T-helper 2 cell treated with Interferon-gamma antibody and Interleukin-4, amounts not matched to agents 5 μg/mL and 100 μg/mL, for 36 hours (primary cell): ENCODE results near the gene MYLK.

Experiments
- DNase-seq: peaks from one replicate; pipeline ENCODE4 v3.0.0; 2021; ENCODE audit warnings: low spot score
- H3K27ac Mint-ChIP-seq: one replicate; pipeline ENCODE4 v1.8.0; 2021; ENCODE audit warnings: mild to moderate bottlenecking, mixed read lengths
- H3K27me3 Mint-ChIP-seq: one replicate; pipeline ENCODE4 v1.8.0; 2021; ENCODE audit warnings: low read depth, mixed read lengths
- H3K36me3 Mint-ChIP-seq: one replicate; pipeline ENCODE4 v1.8.0; 2021; ENCODE audit warnings: low read depth, mixed read lengths
- H3K4me1 Mint-ChIP-seq: one replicate; pipeline ENCODE4 v1.8.0; 2021; ENCODE audit warnings: low read depth, mixed read lengths
- H3K4me3 Mint-ChIP-seq: one replicate; pipeline ENCODE4 v1.8.0; 2022; ENCODE audit warnings: mild to moderate bottlenecking, moderate library complexity, mixed read lengths
- H3K9me3 Mint-ChIP-seq: one replicate; pipeline ENCODE4 v1.8.0; 2021; ENCODE audit warnings: mixed read lengths

Gene MYLK

GRCh38 chr3:123629747-123630047, 254.4 kb downstream of the MYLK start:
- Mint-ChIP-seq H3K27me3 (no peaks in the 10 kb centered on the region), H3K36me3 (no peaks in the 10 kb centered on the region), H3K4me3 (no peak overlapping the region), H3K4me1 (no peaks in the 10 kb centered on the region), H3K27ac (no peak overlapping the region), H3K9me3 (no peaks in the 10 kb centered on the region)
- DNase-seq: no peak

DNA sequence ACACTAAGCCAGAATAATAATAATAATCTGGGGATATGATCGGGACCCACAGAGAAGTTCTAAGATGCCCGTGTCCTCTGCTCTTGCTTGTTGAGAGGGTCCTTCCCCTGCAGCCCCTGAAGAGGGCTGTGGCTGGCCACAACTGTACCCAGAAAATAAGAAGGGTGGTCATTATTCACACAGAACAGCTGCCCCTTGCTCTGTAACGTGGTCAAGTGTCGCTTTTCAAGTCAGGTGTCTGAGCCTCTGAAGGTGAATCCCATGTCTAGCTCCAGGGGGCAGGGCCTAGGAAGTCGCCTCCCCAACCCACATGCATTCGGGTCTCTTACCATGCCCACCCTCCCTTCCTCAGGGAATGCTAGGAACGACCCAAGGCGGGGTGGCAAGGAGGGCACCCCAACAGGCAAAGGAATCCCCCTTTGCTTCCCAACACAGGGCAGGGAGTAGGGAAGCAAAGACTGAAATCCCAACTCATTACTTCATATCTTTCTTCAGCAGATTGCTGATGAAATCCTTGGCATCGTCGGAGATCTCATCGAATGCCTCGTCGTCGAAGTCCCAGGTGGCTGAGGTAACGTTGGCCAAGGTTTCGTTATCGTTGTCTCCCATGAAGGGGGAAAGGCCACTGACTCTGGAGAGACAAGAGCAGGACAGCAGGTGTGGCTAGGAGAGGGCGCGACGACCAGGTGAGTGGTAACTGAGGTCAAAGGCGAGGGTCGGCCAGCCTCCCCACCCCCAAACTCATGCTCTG, 255.0 kb downstream of the MYLK start:
- DNase-seq: no peak
- Mint-ChIP-seq H3K4me1 (no peaks in the 10 kb centered on the region), H3K9me3 (no peaks in the 10 kb centered on the region), H3K27ac (no peak overlapping the region), H3K4me3 (no peak overlapping the region), H3K36me3 (no peaks in the 10 kb centered on the region), H3K27me3 (no peaks in the 10 kb centered on the region)

- H3K9me3 Mint-ChIP-seq: no peaks in the 10 kb centered on the region
- DNase-seq: no peak
- no peaks in the 10 kb centered on the region for H3K36me3 Mint-ChIP-seq
- no peaks in the 10 kb centered on the region for H3K4me1 Mint-ChIP-seq
- no peak overlapping the region for H3K27ac Mint-ChIP-seq
- no peaks in the 10 kb centered on the region for H3K27me3 Mint-ChIP-seq
- H3K4me3 Mint-ChIP-seq: no peak overlapping the region
These were observed 256.2 kb downstream of the MYLK start for GRCh38 chr3:123627673-123628670.

DNA sequence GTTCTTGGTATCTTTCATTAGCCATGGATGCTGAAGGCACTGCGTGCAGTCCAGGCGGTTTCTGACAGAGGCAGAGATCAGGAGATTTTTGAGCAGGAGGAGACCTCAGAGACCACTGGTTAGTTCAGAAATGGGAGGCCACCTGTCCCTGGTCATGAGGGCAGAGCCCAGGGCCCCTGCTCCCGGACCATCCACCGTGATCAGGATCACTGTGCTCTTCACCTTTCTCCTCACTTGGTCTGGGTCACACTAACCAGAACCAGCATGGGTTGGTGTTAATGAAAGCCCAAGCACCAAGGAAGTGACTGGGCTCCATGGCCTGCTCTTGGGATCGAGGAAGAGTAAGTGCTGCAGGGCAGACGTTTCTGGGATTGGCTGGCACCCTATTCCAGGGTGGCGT, 257.3 kb downstream of the MYLK start:
- Mint-ChIP-seq H3K9me3 (no peaks in the 10 kb centered on the region), H3K4me3 (no peak overlapping the region), H3K27me3 (no peaks in the 10 kb centered on the region), H3K36me3 (no peaks in the 10 kb centered on the region), H3K4me1 (no peaks in the 10 kb centered on the region), H3K27ac (no peak overlapping the region)
- no peak for DNase-seq

DNA sequence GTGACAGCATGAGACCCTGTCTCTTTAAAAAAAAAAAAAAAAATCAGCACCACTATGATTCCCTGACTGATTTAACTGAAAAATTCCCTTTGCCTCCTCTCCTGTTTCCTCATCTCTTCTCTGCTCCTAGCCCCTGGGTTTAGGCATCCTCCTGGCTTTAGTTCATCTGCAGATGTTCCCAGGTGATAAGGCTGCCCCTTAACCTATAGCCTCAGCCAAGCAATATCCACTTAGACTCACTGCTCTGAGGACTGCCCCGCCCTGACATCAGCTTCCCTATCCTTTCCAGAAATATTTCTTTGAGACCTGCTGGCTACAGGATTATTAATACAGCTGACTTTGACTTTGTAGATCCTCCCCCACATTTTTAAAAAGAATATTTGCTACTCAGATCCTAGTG, 259.8 kb downstream of the MYLK start:
- H3K27ac Mint-ChIP-seq: no peak overlapping the region
- no peak for DNase-seq
- no peaks in the 10 kb centered on the region for H3K36me3 Mint-ChIP-seq
- H3K27me3 Mint-ChIP-seq: no peaks in the 10 kb centered on the region
- no peaks in the 10 kb centered on the region for H3K9me3 Mint-ChIP-seq
- no peak overlapping the region for H3K4me3 Mint-ChIP-seq
- no peaks in the 10 kb centered on the region for H3K4me1 Mint-ChIP-seq

- H3K9me3 Mint-ChIP-seq: no peaks in the 10 kb centered on the region
- no peaks in the 10 kb centered on the region for H3K4me1 Mint-ChIP-seq
- H3K4me3 Mint-ChIP-seq: no peak overlapping the region
- H3K36me3 Mint-ChIP-seq: no peaks in the 10 kb centered on the region
- no peak for DNase-seq
- no peak overlapping the region for H3K27ac Mint-ChIP-seq
- no peaks in the 10 kb centered on the region for H3K27me3 Mint-ChIP-seq
These were observed 260.7 kb downstream of the MYLK start for GRCh38 chr3:123623346-123623880.

DNA sequence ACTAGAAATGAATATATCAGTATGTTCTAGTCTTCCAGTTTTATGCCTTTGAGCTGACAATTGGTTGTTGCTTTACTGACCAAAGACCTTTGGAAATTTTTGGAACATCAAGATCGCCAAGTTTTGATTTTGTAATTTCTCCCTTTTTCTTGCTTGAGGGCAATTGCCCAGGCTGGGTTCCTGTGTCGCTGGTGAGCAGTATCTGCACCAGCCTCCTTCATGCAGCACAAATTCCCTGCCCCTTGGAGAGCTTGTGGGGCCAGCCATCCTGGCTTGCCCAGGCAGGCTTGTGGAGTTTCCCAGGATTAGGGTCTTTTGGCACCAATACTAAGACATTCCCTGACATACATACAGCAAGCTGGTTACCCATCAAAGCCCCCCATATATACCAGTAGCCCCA, 261.4 kb downstream of the MYLK start:
- H3K9me3 Mint-ChIP-seq: no peaks in the 10 kb centered on the region
- no peaks in the 10 kb centered on the region for H3K4me1 Mint-ChIP-seq

GRCh38 chr3:123621850-123622189, 262.3 kb downstream of the MYLK start:
- H3K4me3 Mint-ChIP-seq: no peak overlapping the region
- no peaks in the 10 kb centered on the region for H3K27me3 Mint-ChIP-seq

More for the DNA sequence above, 261.4 kb downstream of the MYLK start:
- H3K36me3 Mint-ChIP-seq: no peaks in the 10 kb centered on the region
- no peak overlapping the region for H3K4me3 Mint-ChIP-seq
- no peak overlapping the region for H3K27ac Mint-ChIP-seq
- no peaks in the 10 kb centered on the region for H3K27me3 Mint-ChIP-seq
- DNase-seq: no peak

GRCh38 chr3:123621186-123621849, 262.8 kb downstream of the MYLK start:
- no peaks in the 10 kb centered on the region for H3K36me3 Mint-ChIP-seq

More at GRCh38 chr3:123621850-123622189, 262.3 kb downstream of the MYLK start:
- no peak for DNase-seq
- Mint-ChIP-seq H3K36me3 (no peaks in the 10 kb centered on the region), H3K4me1 (no peaks in the 10 kb centered on the region), H3K27ac (no peak overlapping the region), H3K9me3 (no peaks in the 10 kb centered on the region)

GRCh38 chr3:123620343-123620742, 263.8 kb downstream of the MYLK start:
- Mint-ChIP-seq H3K4me1 (no peaks in the 10 kb centered on the region), H3K27me3 (no peaks in the 10 kb centered on the region), H3K36me3 (no peaks in the 10 kb centered on the region), H3K4me3 (no peak overlapping the region), H3K27ac (no peak overlapping the region), H3K9me3 (no peaks in the 10 kb centered on the region)
- no peak for DNase-seq

More at GRCh38 chr3:123621186-123621849, 262.8 kb downstream of the MYLK start:
- no peak overlapping the region for H3K27ac Mint-ChIP-seq
- H3K4me3 Mint-ChIP-seq: no peak overlapping the region
- no peaks in the 10 kb centered on the region for H3K4me1 Mint-ChIP-seq
- no peaks in the 10 kb centered on the region for H3K9me3 Mint-ChIP-seq
- no peaks in the 10 kb centered on the region for H3K27me3 Mint-ChIP-seq
- no peak for DNase-seq

DNA sequence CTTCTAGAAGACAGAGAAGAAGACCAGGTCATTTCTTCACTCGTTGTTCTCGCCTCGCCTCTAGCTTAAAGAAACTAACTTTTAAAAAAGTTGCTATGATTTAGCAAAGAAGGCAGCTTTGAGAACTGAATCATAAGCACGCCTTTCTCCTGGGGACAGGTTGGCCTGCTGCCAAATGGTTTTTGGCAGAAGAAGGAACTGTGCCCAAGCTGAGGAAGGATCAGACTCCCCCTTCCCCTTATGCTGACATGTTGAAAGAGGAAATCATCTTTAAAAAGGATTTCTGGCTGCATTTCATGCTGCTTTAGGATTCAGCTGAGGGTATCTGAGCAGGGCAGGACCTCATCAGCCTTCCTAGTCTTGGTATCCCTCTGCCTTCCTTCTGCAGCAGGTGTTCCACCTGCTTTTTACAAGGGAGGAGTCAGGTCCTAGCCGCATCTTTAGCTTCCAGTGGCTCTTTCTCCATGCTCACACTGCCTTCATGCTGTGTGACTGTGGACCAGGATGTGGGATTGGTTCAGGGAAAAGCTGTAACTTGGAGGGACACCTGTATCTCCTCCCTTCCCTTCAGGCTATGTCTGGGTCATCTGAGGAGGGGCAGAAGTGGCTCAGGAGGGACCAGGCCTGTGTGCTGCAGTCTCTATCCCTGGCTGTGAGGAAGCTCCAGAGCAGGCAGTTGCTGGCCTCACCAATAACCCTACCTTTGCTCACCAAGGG, 265.2 kb downstream of the MYLK start:
- no peaks in the 10 kb centered on the region for H3K36me3 Mint-ChIP-seq
- no peaks in the 10 kb centered on the region for H3K4me1 Mint-ChIP-seq
- no peak overlapping the region for H3K27ac Mint-ChIP-seq
- H3K9me3 Mint-ChIP-seq: no peaks in the 10 kb centered on the region
- no peak overlapping the region for H3K4me3 Mint-ChIP-seq
- H3K27me3 Mint-ChIP-seq: no peaks in the 10 kb centered on the region
- no peak for DNase-seq

DNA sequence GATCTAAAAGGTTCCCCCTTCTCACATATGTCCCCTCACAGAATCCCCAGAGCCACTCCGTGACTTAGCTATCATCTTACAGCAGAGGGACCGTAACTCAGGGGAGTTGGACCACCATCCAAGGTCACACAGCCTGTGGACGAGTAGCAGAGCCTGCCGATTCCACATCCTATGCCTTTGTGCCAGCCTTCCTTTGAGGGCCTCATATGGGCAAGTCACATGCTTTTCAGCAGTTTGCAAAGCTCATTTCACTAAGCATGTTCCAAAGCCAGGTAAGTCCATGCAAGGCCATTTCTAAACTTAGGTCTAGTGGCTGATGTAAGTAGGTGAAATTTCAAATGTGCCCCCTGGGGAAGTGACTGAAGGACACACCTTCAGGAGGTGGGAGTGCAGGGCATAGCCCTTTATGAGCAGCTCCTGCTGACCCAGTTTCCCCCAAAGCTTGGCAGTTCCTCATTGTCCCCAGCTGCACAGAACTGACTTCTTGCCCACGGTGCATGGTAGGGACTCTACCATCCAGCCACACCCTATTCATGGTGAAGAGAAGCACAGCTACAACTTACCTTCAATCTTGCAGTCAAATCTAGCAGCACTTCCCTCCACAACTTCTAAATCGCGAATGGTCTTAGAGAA, 265.9 kb downstream of the MYLK start:
- H3K4me3 Mint-ChIP-seq: no peak overlapping the region
- no peak overlapping the region for H3K27ac Mint-ChIP-seq
- DNase-seq: no peak
- H3K36me3 Mint-ChIP-seq: no peaks in the 10 kb centered on the region
- no peaks in the 10 kb centered on the region for H3K4me1 Mint-ChIP-seq
- H3K9me3 Mint-ChIP-seq: no peaks in the 10 kb centered on the region
- no peaks in the 10 kb centered on the region for H3K27me3 Mint-ChIP-seq

DNA sequence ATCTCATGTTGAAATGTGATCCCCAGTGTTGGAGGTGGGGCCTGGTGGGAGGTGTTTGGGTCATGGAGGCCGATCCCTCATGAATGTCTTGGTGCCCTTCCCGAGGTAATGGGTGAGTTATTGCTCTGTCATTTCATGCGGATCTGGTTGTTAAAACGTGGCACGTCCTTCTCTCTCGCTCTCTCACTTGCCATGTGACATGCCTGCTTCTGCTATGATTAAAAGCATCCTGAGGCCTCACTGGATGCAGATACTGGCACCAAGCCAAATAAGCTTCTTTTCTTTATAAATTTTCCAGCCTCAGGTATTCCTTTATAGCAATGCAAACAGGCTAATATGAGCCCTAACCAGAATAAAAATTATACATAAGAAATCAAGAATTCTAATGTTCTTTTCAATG, 267.5 kb downstream of the MYLK start:
- no peak overlapping the region for H3K4me3 Mint-ChIP-seq
- H3K36me3 Mint-ChIP-seq: no peaks in the 10 kb centered on the region
- no peaks in the 10 kb centered on the region for H3K9me3 Mint-ChIP-seq
- H3K4me1 Mint-ChIP-seq: no peaks in the 10 kb centered on the region
- DNase-seq: no peak
- H3K27me3 Mint-ChIP-seq: no peaks in the 10 kb centered on the region
- no peak overlapping the region for H3K27ac Mint-ChIP-seq
